Measurements from ENCODE around the gene ACAD10.

- TF ChIP-seq CTCF (conservative IDR thresholded peaks at IDR 0.05 in 1 of 2, IDR thresholded peaks at IDR 0.05 in 1 of 2; ENCODE audit: extremely low read depth in 1 of 2, insufficient read depth in 1 of 2, low read depth in 1 of 2, low read length in 2 of 2) = no peak
- no peak for TF ChIP-seq EZH2 (IDR thresholded peaks at IDR 0.05; ENCODE audit: borderline replicate concordance, low read length)
These were observed 113.9 kb downstream of the ACAD10 start for GRCh38 chr12:111799758-111800157.

Measured in mammary epithelial cell (primary cell).